ENCODE measurements around the gene NLRP13.

NLRP13 gene

GRCh38 chr19:55857974-55858373 is 74.2 kb downstream of the NLRP13 start:
- TF ChIP-seq MYC (IDR thresholded peaks at IDR 0.05; ENCODE audit: low read depth, low read length) (no peak), POLR2A (IDR thresholded peaks at IDR 0.05; ENCODE audit: extremely low read depth, insufficient read length) (no peak), CTCF (IDR thresholded peaks at IDR 0.05; ENCODE audit: low read depth, low read length) (no peak), MAX (IDR thresholded peaks at IDR 0.05; ENCODE audit: low read depth, low read length) (no peak)
- DNase-seq (ENCODE audit: low read depth): no peak
- H3K4me3 ChIP-seq (ENCODE audit: low read depth, low read length): no peak overlapping the region

DNA sequence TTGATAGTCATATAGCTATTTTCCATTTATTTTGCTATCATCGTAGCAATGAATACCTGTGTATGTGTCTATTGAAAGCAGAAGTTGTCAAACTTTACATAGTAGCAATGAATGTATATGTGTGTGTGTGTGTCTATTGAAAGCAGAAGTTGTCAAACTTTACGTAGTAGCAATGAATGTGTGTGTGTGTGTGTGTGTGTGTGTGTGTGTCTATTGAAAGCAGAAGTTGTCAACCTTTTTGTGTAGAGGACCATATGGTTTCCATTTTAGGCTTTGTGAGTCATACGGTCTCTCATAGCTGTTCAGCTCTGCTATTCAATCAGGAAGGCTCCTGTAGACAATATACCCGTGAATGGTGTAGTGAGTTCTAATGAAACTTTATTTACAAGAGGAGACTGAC is 75.0 kb downstream of the NLRP13 start:
- peak; percentile 10 for DNase-seq (ENCODE audit: low read depth)
- TF ChIP-seq POLR2A (IDR thresholded peaks at IDR 0.05; ENCODE audit: extremely low read depth, insufficient read length) (no peak), CTCF (IDR thresholded peaks at IDR 0.05; ENCODE audit: low read depth, low read length) (no peak), MYC (IDR thresholded peaks at IDR 0.05; ENCODE audit: low read depth, low read length) (no peak), MAX (IDR thresholded peaks at IDR 0.05; ENCODE audit: low read depth, low read length) (no peak)
- H3K4me3 ChIP-seq (ENCODE audit: low read depth, low read length): no peak overlapping the region

GRCh38 chr19:55855160-55855559 is 77.0 kb downstream of the NLRP13 start:
- TF ChIP-seq MYC (IDR thresholded peaks at IDR 0.05; ENCODE audit: low read depth, low read length) (no peak), MAX (IDR thresholded peaks at IDR 0.05; ENCODE audit: low read depth, low read length) (no peak)
- H3K4me3 ChIP-seq (ENCODE audit: low read depth, low read length): no peak overlapping the region
- DNase-seq (ENCODE audit: low read depth): no peak
